NCI-H1436 treated with DMSO at 0.1 percent for 48 hours (cell line): ENCODE results near the gene BORCS6.
"Not testable (repeated sequence)": the region's sequence is repeated elsewhere in the genome, so short reads cannot be mapped to it uniquely, and the experiment has no call there.

Source experiments
- DNase-seq: peaks from one replicate; lab custom pipeline; 2025; lab: John Stamatoyannopoulos, UW

BORCS6 gene

DNA sequence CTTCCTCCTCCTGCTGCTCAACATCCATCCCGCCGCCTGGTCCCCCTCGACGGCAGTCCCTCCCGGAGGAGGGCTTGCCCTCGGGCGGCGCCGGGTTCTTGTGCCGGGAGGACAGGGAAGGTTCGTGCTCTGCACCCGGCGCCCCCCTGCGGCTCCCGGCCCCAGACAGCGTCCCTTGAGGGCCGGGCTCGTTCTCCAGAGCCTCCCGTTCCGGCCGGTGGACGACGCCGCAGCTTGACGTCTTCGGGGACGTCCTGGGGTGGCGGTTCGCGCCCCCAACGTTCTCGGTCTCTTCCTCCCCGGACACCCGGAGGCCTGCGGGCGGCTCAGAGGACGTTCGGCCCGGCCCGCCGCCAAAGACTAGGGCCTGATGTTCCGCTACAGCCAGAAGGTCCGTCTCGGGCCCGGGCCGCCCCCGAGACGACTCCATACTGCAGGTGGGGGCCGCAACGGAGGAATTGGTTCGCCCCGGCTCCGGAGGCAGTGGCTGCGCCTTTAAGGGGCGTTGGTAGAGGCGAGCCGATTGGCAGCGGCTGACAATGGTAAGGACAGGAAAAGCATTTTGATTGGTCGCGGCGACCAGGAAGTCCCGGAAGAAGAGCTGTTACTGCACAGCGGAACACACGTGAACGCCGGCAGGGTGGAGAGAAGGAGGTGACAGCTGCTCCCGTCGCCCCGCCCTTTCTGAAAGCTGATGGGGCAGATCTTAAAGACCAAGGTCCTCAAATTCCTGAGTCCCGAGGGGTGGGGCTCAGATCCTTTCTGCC, at the start of gene BORCS6:
TSS of gene BORCS6 (minus strand) at position 470 of the 767 bp plus-strand sequence. CDS start at position 430, 40 bp downstream.
- peak; percentile 93 for DNase-seq

DNA sequence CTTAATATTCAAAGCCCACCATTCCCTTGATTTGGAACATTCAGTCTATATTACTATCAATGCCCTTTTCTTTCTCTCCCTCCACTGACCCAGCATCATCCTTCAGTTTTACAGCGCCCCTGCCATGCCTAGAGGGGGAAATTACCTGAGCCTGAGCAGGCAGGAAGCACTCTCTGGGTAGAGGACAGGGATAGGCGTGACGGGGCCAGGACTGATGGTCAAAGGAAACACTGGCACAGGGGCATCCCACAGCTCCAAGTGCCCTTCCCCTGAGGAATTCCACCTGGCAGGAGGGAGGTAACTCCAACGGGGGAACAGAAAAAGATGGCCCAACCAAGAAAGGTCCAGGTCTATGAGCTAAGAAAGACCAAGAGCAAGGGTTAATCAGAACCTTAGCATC, 47.9 kb upstream of the BORCS6 start:
- DNase-seq = no peak

DNA sequence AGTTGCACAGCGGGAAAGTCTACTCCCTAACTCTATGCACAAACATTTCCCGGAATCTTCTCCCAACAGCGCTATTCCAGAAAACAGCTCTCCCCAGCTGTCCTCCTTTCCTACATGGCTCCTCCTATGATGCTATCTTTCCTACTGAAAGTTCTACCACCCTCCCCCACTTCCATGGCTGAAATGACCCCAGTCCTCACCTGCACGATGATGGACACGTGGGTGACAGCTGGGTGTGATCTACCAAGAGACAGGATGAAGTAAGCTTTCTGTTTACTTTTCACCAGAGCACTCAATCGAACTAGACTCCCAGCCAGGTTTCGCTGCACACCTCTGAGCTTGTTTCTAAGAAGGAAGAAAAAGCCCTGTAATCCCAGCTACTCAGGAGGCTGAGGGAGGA, 47.2 kb upstream of the BORCS6 start:
- no peak for DNase-seq

DNA sequence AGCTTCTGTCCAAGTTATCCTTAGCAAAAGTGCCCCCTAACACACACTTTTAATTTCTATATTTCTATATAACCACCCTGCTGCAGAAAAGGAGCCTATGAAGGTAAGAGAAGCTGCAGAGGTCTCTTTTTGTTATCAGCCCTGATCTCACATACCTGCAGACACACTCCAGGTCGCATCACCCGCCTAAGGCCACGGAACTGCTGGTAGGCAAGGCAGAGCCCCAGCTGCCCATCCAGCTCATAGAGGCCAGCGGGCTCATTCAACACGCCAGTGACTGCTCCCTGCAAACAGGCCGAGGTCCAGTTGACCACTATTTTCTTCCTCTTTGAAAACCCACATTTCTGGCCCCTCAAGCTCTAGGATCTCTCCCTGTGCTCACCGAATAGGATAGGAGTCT, 45.7 kb upstream of the BORCS6 start:
- DNase-seq = no peak

DNA sequence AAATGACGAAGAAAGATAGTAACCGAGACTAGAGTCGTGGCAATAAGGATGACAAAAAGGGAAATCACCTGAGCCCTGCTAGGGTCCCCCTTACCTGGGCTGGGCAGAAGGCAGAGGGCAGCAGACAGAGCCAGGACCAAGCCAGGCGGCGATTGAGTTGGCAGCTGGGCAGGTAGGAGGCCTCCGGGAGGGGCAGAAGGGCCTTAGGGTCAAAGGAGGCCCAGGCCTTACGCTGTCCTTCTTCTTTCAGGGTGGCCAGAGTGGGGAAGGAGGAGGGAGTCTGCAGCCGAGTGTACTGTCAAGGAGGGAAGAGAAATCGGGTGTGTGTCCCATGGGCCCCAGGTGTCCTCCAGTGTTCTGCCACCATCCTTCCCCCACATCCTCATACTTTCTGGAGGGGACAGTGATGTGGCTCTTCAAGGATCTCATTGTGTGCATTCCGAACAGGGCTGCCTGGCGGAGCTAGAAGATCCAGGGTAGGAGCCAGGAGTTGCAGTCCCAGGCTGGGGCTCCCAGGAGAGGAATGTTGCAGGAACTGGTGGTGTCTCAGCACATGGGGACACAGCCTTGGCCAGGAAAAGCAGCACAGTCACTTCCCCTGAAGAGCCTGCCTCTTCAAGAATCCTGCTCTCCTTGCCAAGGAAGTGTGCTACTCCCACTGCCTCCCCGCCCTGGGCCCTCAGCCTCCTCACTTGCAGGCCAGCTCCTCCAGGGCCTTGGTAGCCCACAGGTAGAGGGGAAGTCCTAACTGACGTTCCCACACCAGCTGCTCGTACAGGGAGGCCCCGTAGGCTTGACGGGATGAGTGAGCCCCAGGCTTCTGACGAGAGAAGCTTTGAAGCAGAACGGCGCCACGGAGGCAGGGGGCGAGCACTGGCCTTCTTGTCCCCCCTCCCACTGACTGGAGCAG, 44.6 kb upstream of the BORCS6 start:
- no peak for DNase-seq

DNA sequence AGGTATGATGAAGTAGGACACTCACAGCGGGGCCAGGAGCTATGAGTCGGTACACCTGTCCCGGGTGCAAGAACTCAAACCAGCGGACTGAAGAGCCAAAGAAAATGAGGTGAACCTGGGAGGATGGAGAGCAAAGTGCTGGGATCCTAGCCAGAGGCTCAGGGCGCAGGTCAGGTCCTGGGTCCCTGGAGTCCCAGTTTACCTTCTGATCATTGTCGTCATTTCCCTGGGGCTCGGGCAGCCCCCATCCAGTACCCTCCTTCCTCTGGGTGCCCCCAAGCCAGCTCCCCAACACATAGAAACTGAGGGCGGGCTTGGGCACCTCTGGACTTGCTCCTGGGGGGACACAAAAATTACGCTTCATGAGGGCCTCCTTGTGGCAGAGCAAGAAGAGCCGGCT, 41.7 kb upstream of the BORCS6 start:
- DNase-seq = no peak

DNA sequence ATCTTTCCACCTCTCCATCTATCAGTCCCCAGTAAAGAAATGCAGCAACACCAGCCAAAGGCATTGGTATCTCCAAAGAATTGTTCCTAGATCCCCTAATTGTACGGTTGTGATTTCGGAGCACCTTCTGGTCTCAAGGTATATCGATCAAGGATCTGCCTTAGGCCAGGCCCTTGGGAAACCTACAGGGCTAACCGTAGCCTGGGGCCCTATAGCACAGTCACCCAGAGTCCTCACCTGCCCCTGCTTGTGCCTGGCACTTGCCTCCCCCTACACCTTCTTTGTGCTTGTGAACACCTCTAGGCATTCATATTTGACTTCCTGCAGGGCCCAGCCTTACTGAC, 37.2 kb upstream of the BORCS6 start:
- DNase-seq = no peak

DNA sequence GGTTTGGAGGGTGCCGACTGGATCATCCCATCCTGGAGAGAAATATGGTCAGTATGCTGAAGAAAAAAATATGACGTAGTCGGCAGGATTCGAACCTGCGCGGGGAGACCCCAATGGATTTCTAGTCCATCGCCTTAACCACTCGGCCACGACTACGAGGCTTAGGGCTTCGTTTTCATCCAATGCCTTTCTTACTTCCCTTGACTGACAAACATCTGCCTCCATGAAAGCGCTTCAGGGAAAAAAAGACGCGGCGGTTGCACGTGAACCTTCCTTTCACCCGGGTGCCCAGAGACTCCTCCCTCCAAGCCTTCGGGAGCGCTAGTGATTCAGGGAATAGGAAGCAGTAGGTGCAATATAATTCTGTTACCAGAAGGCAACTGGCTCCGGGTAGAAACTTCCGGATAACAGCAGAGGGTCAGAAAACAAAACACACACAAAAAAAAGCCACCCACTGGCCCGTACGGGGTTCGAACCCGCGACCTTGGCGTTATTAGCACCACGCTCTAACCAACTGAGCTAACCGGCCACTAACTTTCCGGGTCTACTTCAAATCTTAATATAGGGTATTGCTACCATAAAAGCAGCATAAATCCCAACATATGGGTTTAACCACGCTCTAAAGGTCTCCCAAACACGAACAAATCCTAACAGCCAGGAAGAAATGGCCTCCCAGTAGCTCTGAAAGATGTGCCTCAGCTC, 36.7 kb upstream of the BORCS6 start:
- DNase-seq = no peak

DNA sequence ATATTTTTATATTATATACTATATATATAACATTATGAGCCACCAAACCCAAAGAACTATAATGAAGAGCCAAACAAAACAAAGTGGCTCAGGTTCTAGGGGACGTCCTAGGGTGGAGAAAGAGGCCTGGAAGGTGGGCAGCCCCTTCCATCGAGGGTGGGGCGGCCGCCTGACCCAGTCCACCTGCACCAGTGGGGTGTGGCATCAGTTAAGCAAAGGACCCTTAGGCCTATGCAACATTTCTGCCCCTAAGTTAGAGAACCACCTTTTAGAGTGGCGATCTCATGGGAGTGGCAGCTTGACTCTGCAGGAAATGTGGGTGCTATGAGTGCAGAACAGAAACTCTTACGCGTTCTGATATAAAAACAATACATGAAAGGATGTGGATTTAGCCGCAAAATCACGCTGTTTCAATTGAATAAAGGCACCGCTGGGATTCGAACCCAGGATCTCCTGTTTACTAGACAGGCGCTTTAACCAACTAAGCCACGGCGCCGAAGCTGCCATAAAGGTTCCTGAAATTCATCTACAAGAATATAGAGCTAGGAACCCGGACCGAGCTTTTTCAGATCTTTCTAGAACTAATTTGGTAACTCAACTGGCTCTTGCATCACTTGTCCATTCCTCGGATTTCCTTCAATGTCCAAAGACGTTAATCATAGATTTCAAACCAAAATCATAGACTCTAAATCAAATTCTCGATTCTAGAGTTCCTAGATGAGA, 36.0 kb upstream of the BORCS6 start:
- DNase-seq = no peak

DNA sequence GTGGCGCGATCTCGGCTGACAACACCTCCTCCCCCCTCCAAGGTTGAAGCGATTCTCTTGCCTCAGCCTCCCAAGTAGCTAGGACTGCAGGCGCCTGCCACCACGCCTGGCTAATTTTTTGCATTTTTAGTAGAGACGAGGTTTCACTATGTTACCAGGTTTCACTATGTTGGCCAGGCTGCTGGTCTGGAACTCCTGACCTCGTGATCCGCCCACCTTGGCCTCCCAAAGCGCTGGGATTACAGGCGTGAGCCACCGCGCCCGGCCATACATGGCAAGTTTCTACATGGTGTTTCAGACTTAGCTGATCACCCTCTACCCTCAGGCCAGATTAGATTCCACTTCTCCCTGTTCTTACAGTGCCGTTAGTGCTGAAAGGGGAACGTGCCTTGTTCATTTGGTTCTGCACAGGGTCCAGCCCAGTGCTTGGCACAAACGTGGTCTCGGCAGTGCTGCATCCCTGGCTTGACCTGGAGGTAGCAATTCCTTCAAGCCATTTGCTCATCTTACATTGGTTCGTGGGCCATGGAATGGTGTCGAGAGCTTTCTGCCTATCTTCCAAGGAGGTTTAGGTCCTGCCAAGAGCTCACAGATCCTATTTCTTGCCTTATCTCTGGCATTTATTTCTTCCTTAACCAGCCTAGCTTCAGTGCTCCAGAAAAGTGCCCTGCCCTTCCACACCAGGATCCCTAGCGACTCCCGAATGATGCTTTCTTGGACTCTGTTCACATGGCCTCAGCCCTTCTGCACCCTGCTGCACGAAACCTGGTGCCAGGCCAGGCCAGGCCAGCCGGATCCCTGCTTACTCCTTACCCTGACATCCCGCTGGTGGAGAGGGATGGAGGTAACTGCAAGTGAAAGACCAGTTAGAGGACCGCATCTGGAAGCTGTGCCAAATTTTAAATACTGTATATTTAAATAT, 35.2 kb upstream of the BORCS6 start:
- no peak for DNase-seq

DNA sequence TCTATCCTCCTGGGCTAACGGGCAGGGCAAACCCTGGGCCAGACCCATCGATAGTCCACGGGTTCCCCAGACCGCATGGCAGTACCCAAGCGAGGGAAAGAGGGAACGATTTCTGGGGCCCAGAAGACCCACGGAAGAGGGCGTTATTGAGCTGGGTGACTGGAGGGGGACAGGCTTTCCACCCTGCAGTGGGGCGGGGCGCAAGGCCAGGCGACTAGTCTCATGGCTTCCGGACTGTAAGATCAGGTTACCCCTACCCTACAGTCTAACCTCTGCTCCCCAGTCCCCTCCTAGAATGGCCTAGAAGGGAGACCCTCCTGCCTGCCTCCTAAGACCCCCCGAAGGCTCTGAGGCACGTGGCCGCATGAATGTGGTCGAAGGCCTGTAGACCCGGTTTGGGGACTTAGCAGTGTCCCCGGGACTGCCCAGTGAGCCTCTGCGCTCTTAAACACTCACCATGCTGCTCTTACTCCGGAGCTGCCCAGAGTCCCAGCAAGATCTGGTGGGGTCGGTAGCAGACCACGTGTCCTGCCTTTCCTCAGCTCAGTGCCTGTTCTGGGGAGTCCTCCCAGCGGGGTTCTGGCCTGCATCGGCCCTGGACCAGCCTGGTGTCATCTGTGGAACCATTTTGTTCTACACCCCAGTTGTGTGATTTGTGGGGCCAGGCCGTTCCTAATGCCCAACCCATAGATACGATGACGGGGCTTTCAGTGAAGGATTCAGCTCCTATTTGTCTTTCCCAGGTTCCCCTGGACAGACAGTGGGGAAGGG, 33.6 kb upstream of the BORCS6 start:
- DNase-seq = peak; percentile 12

DNA sequence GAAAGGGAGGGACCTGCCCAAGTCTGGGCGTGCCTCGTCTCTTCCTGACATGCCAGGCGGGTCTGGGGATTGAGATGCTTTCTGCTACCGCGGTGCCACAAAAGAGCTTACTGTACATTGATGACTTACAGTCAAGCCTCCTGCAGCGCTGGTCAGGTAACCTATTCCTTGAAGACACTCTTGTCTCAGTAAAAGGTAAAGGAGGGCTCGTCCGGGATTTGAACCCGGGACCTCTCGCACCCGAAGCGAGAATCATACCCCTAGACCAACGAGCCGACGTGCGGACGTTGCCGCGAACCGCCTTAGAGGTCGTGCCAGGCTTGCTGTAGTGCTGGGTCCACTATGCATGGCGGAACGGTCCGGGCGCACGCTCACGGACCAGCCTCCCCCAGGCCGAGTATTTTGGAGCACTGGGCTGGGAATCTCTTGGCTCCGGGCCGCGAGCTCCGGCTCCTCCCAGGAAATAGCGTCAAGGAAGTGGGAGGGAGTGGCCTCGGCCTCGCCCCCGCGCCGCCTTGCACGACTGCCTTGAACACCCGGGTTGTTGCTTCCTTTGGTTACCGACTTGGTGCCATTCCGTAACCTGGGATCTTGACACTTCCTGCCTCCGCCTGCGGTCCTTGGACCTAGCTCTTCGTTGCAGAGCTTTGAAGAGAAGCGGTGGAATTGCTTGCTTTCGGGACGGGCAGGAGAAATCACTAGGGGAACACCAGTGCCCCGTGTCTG, 32.8 kb upstream of the BORCS6 start:
- DNase-seq = peak; percentile 53

DNA sequence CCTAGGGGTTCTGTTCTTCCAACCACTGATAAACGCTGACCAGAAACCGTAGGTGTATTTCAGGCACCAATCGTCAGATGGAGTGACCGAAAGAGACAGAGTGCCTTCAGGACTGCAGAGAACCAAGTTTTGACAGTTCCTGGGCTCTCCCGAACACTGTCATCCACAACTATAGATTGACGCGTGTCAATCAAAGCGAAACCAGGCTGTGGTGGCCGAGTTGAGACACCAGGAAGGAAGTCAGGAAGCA, 32.3 kb upstream of the BORCS6 start:
- DNase-seq = peak; percentile 53

DNA sequence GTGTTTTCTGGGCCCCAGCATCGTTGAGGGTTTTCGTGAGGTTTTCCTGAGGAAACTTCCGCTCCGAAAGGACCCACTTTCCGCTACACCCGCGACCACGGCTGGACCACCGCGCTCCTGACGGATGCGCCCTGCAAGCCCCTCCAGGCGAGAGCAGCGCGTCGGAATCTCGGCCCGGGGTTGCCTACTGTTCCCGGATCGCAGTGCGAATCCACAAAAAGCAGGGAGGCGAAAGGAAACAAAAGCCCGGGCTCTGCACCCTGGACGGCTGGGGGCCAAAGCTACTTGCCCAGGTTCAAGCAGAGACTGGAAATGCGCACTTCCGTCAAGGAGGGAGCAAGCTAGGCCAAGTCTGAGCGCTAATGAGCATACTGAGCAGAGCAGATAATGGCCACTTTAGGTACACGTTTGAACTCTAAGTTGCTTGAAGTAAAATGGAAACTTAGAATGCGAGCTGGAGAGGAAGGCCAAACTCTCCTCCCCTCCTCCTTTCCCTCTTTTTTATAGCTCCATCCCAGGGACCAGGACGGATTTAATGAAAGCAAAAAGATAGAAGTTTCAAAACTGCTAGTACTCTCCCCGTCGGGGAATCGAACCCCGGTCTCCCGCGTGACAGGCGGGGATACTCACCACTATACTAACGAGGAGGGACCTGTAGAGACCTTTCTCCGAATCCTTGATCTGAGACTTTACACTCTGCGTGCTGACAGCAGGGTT, 31.8 kb upstream of the BORCS6 start:
- no peak for DNase-seq

DNA sequence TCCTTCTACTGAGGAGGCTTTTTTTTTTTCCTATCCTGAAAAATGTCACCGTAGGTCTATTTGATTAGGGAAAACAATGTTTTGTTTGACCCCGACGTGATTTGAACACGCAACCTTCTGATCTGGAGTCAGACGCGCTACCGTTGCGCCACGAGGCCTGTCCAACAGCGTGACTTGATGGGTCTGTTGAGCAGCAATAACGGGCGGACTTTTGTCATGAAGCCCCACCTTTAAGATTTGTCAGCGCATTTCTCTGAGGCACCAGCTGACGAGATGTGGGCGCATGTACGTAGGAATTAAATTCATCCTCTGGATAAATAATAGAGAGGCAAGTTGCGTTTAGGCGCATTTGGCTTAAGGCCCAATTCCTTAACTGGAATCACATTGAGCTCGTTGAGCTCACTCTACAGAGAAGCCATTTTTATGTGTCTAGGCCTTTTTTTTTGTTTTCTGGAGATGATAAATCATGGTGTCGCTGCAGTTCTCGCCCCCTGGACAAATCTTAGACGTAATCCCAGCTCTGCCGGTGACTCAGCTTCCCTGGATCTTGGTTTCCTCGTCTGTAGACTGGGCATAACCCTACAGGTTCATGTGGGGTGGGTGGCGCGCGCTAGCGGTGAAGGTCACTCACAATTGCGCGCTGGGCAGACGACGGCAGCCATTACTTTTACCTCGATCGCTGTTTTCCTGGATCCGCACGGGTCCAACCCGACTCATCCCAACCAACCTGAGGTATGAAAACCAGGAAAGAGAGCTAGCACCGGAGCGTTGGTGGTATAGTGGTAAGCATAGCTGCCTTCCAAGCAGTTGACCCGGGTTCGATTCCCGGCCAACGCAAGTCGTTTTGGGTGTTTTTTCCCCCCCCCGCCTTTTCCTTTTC, 31.0 kb upstream of the BORCS6 start:
- DNase-seq = peak; percentile 74

DNA sequence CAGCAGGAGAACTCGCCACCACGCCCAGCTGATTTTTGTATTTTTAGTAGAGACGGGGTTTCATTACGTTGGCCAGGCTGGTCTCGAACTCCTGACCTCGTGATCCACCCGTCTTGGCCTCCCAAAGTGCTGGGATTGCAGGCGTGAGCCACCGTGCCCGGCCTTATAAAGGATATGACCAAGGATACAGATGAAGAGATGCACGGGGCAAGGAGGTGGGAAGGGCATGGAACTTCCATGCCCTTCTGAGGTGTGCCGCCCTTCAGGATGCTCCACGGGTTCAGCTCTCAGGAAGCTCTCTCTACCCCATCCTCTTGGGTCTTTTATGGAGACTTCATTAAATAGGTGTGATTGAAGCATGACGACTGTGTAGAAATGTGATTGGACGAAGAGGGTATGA, 24.0 kb upstream of the BORCS6 start:
- not testable (repeated sequence) for DNase-seq

DNA sequence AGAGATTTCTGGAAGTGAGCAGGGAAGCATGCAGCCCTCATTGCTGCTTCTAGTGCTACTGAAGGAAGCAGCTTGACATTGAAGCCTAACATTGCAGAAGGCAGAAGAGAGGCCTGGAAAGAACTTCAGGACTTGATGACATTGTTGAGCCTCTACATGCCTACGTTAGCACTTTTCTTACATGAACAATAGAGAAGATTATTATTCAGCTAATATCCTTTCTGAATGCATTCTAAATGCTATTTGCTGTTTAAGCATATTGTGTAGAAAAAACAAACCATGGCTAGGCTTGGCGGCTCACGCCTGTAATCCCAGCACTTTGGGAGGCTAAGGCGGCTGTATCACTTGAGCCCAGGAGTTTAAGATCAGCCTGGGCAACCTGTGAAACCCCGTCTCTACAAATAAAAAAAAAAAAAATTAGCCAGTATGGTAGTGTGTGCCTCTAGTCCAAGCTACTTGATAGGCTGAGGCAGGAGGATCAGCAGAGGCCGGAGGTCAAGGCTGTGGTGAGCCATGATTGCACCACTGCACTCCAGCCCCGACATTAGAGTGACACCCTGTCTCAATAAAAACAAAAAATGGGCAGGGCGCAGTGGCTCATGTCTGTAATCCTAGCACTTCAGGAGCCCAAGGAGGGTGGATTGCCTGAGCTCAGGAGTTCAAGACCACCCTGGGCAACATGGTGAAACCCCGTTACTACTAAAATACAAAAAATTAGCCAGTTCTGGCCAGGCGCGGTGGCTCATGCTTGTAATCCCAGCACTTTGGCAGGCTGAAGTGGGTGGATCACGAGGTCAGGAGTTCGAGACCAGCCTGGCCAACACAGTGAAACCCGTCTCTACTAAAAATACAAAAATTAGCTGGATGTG, 22.6 kb upstream of the BORCS6 start:
- DNase-seq = no peak
